GM12865 (cell line): ENCODE data around the gene BCL10.
A peak's percentile ranks its signal among the peaks of the same experiment; 100 is the strongest.

ENCODE experiments used
- DNase-seq: peaks from one replicate; pipeline ENCODE4 v3.0.0; 2010; ENCODE audit warnings: low read depth
- H3K4me3 ChIP-seq: 2 replicates; pipeline ENCODE4 v1.5.1; 2011; ENCODE audit warnings: mild to moderate bottlenecking, low read depth, low read length, control low read depth
- CTCF ChIP-seq: IDR thresholded peaks from 2 replicates; pipeline ENCODE4 v1.5.1; 2011; ENCODE audit warnings: low read length, control low read depth, low read depth, inconsistent platforms; ENCODE audit not compliant: insufficient read depth; ENCODE audit errors: missing control alignments

Gene BCL10

GRCh38 chr1:85313888-85314696 lies 37.7 kb upstream of the BCL10 start:
- no peak for DNase-seq
- TF ChIP-seq CTCF: no peak
- H3K4me3 ChIP-seq: no peak overlapping the region

- no peak for TF ChIP-seq CTCF
- no peak overlapping the region for H3K4me3 ChIP-seq
- no peak for DNase-seq
These were observed 35.4 kb upstream of the BCL10 start for GRCh38 chr1:85311818-85312217.

GRCh38 chr1:85308833-85309350 lies 32.5 kb upstream of the BCL10 start:
- no peak overlapping the region for H3K4me3 ChIP-seq
- no peak for DNase-seq
- no peak for TF ChIP-seq CTCF

- peak; percentile 79 for DNase-seq
- TF ChIP-seq CTCF: peak; percentile 92
- H3K4me3 ChIP-seq: no peak overlapping the region
These were observed 31.8 kb upstream of the BCL10 start for GRCh38 chr1:85307987-85308832.

GRCh38 chr1:85306236-85306635 lies 29.8 kb upstream of the BCL10 start:
- no peak overlapping the region for H3K4me3 ChIP-seq
- TF ChIP-seq CTCF: no peak
- no peak for DNase-seq

- no peak for TF ChIP-seq CTCF
- DNase-seq: peak; percentile 34
- no peak overlapping the region for H3K4me3 ChIP-seq
These were observed 27.2 kb upstream of the BCL10 start for GRCh38 chr1:85303440-85304162.
